ENCODE data around the gene MINDY2. TPM values are rescaled to one million over a fixed set of nuclear protein-coding genes. Genes with fewer than 3 reads are reported as not detected.

Gene MINDY2
- total and polyA plus RNA-seq, 2 experiments from 2014 or later: 30.7 to 40.2 TPM

- H3K27me3 ChIP-seq: no peaks in the 10 kb centered on the region
- no peaks in the 10 kb centered on the region for H3K9me3 ChIP-seq (ENCODE audit: low read depth)
- peak overlapping the region; percentile 20 for H3K27ac ChIP-seq
- H3K4me3 ChIP-seq: no peak overlapping the region
- peaks cover 50% of the 10 kb centered on the region for H3K36me3 ChIP-seq
- H3K4me1 ChIP-seq (ENCODE audit: low read depth): no peaks in the 10 kb centered on the region
- no peak for TF ChIP-seq CTCF (IDR thresholded peaks at IDR 0.05; ENCODE audit: low read depth, low read length)
- DNase-seq (ENCODE audit: low read depth in 1 of 2, low spot score in 1 of 2): no peak
Measured at GRCh38 chr15:58900631-58901030, 129.5 kb downstream of the MINDY2 start.

- no peaks in the 10 kb centered on the region for H3K4me1 ChIP-seq (ENCODE audit: low read depth)
- peak overlapping the region; percentile 32 for H3K27ac ChIP-seq
- no peaks in the 10 kb centered on the region for H3K27me3 ChIP-seq
- H3K4me3 ChIP-seq: no peak overlapping the region
- no peaks in the 10 kb centered on the region for H3K9me3 ChIP-seq (ENCODE audit: low read depth)
- no peak for TF ChIP-seq CTCF (IDR thresholded peaks at IDR 0.05; ENCODE audit: low read depth, low read length)
- peaks cover 45% of the 10 kb centered on the region for H3K36me3 ChIP-seq
- DNase-seq (ENCODE audit: low read depth in 1 of 2, low spot score in 1 of 2): no peak
Measured at GRCh38 chr15:58908550-58909309, 137.6 kb downstream of the MINDY2 start.

- peak overlapping the region; percentile 32 for H3K27ac ChIP-seq
- H3K36me3 ChIP-seq: peaks cover 47% of the 10 kb centered on the region
- H3K4me3 ChIP-seq: no peak overlapping the region
- no peaks in the 10 kb centered on the region for H3K9me3 ChIP-seq (ENCODE audit: low read depth)
- peak in 1 of 2 donors; percentile 29 for DNase-seq (ENCODE audit: low read depth in 1 of 2, low spot score in 1 of 2)
- H3K4me1 ChIP-seq (ENCODE audit: low read depth): no peaks in the 10 kb centered on the region
- no peak for TF ChIP-seq CTCF (IDR thresholded peaks at IDR 0.05; ENCODE audit: low read depth, low read length)
- H3K27me3 ChIP-seq: no peaks in the 10 kb centered on the region
Measured at GRCh38 chr15:58909616-58910015, 138.5 kb downstream of the MINDY2 start.

GRCh38 chr15:58910456-58910855 is 139.4 kb downstream of the MINDY2 start:
- peaks cover 44% of the 10 kb centered on the region for H3K36me3 ChIP-seq

More at GRCh38 chr15:58910456-58910855, 139.4 kb downstream of the MINDY2 start:
- DNase-seq (ENCODE audit: low read depth in 1 of 2, low spot score in 1 of 2): no peak
- no peak overlapping the region for H3K4me3 ChIP-seq
- no peak overlapping the region for H3K27ac ChIP-seq
- no peaks in the 10 kb centered on the region for H3K27me3 ChIP-seq
- H3K9me3 ChIP-seq (ENCODE audit: low read depth): no peaks in the 10 kb centered on the region
- no peaks in the 10 kb centered on the region for H3K4me1 ChIP-seq (ENCODE audit: low read depth)
- no peak for TF ChIP-seq CTCF (IDR thresholded peaks at IDR 0.05; ENCODE audit: low read depth, low read length)

Other genes with a start within 250 kb of the MINDY2 start
- gene ADAM10, start 21.6 kb upstream of the MINDY2 start, total RNA-seq: 129 and 163 TPM in 2 replicates
- 110 and 141 TPM in 2 replicates for gene ADAM10, start 21.6 kb upstream of the MINDY2 start, polyA plus RNA-seq
- 59.6 and 78.9 TPM in 2 replicates for gene SLTM, start 162.4 kb downstream of the MINDY2 start, total RNA-seq
- 92.4 and 98.1 TPM in 2 replicates for gene SLTM, start 162.4 kb downstream of the MINDY2 start, polyA plus RNA-seq
- 12.4 and 12.9 TPM in 2 replicates for gene RNF111, start 216.4 kb downstream of the MINDY2 start, total RNA-seq
- 15.1 and 23.0 TPM in 2 replicates for gene RNF111, start 216.4 kb downstream of the MINDY2 start, polyA plus RNA-seq